ENCODE measurements around the gene FEZF2.

The FEZF2 gene

DNA sequence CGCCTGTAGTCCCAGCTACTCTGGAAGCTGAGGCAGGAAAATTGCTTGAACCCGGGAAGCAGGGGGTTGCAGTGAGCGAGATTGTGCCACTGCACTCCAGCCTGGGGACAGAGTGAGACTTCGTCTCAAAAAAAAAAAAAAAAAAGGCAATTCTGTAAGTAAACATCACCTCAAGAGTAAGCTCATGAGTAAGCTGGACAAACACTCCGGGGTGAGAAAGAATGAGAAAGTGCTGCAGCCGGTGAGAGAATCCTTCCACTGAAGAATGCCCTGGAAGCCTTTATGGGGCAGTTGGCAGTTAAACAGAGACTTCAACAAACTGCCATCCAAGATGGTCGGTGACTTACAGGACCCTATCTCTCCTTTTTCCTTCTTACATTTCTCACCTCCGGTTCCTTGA is 47.5 kb downstream of the FEZF2 start:
- no peak for DNase-seq

DNA sequence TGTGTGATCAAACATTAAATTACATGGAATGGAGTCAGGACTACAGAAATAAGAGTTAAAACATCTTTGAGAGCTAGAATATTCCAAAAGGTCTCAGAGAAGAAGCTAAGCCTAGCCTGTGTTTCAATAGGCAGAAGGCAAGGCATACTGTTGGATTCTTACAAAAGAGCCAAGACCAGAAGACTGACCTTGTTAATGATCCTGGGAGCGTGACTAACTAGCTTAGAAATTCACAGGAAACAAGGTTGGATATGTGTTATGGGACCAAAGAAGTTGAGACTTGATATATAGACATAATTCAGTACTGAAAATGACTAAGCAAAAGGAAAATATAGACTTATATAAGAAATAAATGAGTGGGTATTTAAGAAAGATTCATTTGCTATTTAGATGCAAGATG is 50.1 kb downstream of the FEZF2 start:
- DNase-seq: no peak

All from fibroblast of skin of abdomen (primary cell).